HFF-Myc (cell line): Measurements from ENCODE around the gene TTC39C.

Source experiments
- DNase-seq: peaks from one replicate; pipeline ENCODE4 v3.0.0-alpha.2; 2011; ENCODE audit warnings: low read depth; ENCODE audit errors: extremely low read depth
- H3K4me3 ChIP-seq: replicated peaks from 2 replicates; pipeline ENCODE4 v1.5.1; 2011; ENCODE audit warnings: low read depth, mild to moderate bottlenecking, control low read depth, low read length
- CTCF ChIP-seq: IDR thresholded peaks from 2 replicates; pipeline ENCODE4 v1.5.1; 2012; ENCODE audit warnings: mild to moderate bottlenecking, low read depth, low read length, control low read depth; ENCODE audit errors: missing control alignments

The TTC39C gene

DNA sequence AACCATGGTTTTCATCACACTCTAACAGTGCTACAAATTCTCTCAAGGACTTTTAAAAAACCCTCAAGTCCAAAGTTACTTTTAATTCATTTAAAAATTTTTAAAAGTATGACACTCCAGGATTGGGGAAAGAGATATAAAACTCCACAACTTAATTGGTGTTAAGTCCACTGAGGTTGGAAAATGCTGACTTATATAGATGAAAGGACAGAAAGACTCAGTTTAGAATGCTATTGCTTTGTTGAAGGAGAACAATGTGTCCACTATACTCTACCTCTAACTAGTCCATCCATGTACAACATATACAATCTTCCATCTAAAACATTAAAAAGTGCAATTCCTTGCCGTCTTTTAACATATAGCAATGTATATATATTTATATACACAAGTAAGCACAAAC, 165.5 kb downstream of the TTC39C start:
- no peak for TF ChIP-seq CTCF
- H3K4me3 ChIP-seq = no peak overlapping the region
- DNase-seq = no peak

DNA sequence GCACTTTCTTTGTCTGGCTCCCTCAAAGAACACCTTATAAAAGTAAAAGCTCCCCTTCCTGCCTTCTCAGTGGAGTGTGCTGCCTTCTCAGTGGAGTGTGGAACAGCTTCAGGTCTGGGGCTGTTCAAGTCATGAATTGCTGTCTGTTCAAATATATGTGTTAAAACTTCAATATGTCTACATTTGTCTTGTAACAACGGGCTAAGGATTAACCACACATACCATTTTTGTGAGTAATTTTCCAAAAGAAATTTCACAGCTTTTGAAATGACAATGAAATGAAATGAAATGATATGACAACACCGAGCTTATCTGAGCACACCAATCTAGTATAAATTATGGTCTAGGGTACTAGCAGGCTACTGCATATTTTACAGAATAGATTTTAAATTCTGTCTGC, 167.3 kb downstream of the TTC39C start:
- no peak overlapping the region for H3K4me3 ChIP-seq
- DNase-seq = no peak
- no peak for TF ChIP-seq CTCF
